Chondrocyte (in vitro differentiated cells): Measurements from ENCODE around the gene ADSS1. TPM values are rescaled to one million over a fixed set of nuclear protein-coding genes. Genes with fewer than 3 reads are reported as not detected.
A peak's percentile ranks its signal among the peaks of the same experiment; 100 is the strongest.

Source experiments
- DNase-seq: peaks from one replicate; pipeline ENCODE4 v3.0.0; 2021; ENCODE audit warnings: mixed read lengths, low spot score
- H3K27ac Mint-ChIP-seq: one replicate; pipeline ENCODE4 v1.8.0; 2021; ENCODE audit warnings: mild to moderate bottlenecking, moderate library complexity, mixed read lengths; ENCODE audit not compliant: unreplicated experiment
- H3K27me3 Mint-ChIP-seq: 2 replicates; pipeline ENCODE4 v1.8.0; 2021; ENCODE audit warnings: low read depth, mixed read lengths
- H3K36me3 Mint-ChIP-seq: 2 replicates; pipeline ENCODE4 v1.8.0; 2021; ENCODE audit warnings: low read depth, mixed read lengths
- H3K4me1 Mint-ChIP-seq: 2 replicates; pipeline ENCODE4 v1.8.0; 2021; ENCODE audit warnings: low read depth, mild to moderate bottlenecking, mixed read lengths
- H3K4me3 Mint-ChIP-seq: one replicate; pipeline ENCODE4 v1.8.0; 2021; ENCODE audit warnings: mild to moderate bottlenecking, moderate library complexity, mixed read lengths; ENCODE audit not compliant: unreplicated experiment
- H3K9me3 Mint-ChIP-seq: 2 replicates; pipeline ENCODE4 v1.8.0; 2021; ENCODE audit warnings: low read depth, mixed read lengths
- total RNA-seq: library from RNA; stranded (reverse); gene quantifications from 3 replicates; pipeline ENCODE4 v1.2.1, GENCODE V29; 2021
- TF ChIP-seq, protein P1 (sequence below): fragments of 200-600 bp; sonication (generic); IDR thresholded peaks from 2 replicates; pipeline ENCODE4 v1.5.0; 2021; ENCODE audit warnings: antibody characterized with exemption, mild to moderate bottlenecking, moderate library complexity

ADSS1 gene
- total RNA-seq, 1 donor from 2014 or later = 7.1 TPM

GRCh38 chr14:104729835-104730181 is 5.8 kb downstream of the ADSS1 start:
- H3K27ac Mint-ChIP-seq = no peak overlapping the region
- peaks cover 8% of the 10 kb centered on the region for H3K4me1 Mint-ChIP-seq
- peaks cover 3% of the 10 kb centered on the region for H3K27me3 Mint-ChIP-seq
- no peaks in the 10 kb centered on the region for H3K9me3 Mint-ChIP-seq
- H3K36me3 Mint-ChIP-seq = no peaks in the 10 kb centered on the region
- TF ChIP-seq, protein P1, sequence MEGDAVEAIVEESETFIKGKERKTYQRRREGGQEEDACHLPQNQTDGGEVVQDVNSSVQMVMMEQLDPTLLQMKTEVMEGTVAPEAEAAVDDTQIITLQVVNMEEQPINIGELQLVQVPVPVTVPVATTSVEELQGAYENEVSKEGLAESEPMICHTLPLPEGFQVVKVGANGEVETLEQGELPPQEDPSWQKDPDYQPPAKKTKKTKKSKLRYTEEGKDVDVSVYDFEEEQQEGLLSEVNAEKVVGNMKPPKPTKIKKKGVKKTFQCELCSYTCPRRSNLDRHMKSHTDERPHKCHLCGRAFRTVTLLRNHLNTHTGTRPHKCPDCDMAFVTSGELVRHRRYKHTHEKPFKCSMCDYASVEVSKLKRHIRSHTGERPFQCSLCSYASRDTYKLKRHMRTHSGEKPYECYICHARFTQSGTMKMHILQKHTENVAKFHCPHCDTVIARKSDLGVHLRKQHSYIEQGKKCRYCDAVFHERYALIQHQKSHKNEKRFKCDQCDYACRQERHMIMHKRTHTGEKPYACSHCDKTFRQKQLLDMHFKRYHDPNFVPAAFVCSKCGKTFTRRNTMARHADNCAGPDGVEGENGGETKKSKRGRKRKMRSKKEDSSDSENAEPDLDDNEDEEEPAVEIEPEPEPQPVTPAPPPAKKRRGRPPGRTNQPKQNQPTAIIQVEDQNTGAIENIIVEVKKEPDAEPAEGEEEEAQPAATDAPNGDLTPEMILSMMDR = no peak
- no peak for DNase-seq
- H3K4me3 Mint-ChIP-seq = no peak overlapping the region

GRCh38 chr14:104730487-104730886 is 6.5 kb downstream of the ADSS1 start:
- H3K27ac Mint-ChIP-seq = no peak overlapping the region
- H3K36me3 Mint-ChIP-seq = no peaks in the 10 kb centered on the region
- peaks cover 2% of the 10 kb centered on the region for H3K4me1 Mint-ChIP-seq
- peaks cover 3% of the 10 kb centered on the region for H3K27me3 Mint-ChIP-seq
- H3K4me3 Mint-ChIP-seq = no peak overlapping the region
- H3K9me3 Mint-ChIP-seq = no peaks in the 10 kb centered on the region
- no peak for DNase-seq
- TF ChIP-seq, protein P1 = no peak

DNA sequence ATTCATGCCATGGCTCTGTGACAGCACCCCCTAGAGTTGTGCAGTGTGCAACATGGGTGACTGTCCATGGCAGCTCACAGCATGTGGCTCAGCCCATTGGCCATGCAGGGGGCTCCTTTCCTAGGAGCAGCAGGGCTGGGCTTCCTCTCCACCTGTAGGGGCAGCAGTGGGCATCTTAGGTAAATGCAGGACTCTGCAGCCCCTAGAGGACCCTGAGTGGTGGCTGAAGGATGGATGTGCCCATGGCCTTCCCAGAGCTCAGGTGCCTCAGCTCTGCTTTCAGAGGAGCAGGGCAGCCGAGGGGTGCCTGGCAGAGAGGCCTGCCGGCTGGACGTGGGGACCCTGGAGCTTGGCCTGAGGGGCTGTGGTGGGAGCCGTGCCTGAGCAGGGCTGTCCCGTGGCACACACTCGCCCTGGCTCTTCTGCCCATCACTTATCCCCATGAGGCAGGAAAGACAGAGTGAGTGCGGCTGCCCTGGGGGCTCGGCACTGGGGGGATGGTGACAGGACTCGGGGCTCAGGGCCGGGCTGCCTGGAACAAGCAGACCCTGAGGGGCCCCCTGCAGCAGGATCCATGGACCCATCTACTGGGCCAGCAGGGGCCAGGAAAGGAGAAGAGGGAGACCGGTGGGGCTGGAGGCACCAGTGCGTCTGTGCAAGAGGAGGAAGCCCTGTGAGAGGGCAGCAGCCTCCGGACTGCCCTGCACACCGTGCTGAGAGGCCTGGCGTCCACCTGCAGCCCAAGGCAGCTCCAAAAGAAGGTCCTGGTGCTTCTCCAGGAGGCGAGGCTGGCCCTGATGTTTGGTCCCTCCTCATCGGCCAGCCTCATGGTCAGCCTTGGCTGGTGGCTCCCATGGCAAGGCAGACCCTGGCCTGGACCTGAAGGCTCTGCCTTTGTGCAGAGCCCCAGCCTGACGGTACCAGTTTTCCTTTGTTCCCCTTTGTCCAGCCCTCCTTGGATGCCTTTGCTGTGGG is 7.6 kb downstream of the ADSS1 start:
- TF ChIP-seq, protein P1 = peak; percentile 70
- Mint-ChIP-seq H3K36me3 (no peaks in the 10 kb centered on the region), H3K27ac (no peak overlapping the region), H3K4me1 (peaks cover 13% of the 10 kb centered on the region), H3K27me3 (peaks cover 3% of the 10 kb centered on the region), H3K4me3 (no peak overlapping the region), H3K9me3 (no peaks in the 10 kb centered on the region)
- no peak for DNase-seq

DNA sequence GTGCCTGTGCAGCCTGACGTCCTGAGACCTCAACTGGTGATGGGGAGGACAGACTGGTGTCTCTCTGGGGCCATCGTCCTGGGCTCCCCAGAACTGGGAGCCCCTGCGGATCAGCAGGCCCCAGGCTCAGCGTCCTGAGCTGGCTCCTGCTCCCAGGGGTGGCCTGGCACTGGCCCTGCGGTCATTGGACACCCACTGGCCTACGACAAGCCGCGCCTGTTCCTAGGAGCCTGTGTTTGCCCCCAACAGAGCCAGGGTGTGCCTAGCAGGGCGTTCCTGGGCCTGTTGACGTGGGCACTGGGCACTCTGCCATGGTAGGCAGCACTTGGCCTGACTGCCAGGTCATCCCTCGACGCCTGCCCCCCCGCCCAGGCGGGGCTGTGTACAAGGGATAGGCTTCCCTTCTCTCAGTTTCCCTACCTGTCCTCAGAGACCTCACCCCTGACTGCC is 8.4 kb downstream of the ADSS1 start:
- Mint-ChIP-seq H3K36me3 (no peaks in the 10 kb centered on the region), H3K4me3 (no peak overlapping the region), H3K9me3 (no peaks in the 10 kb centered on the region), H3K4me1 (peaks cover 17% of the 10 kb centered on the region), H3K27ac (no peak overlapping the region), H3K27me3 (peaks cover 3% of the 10 kb centered on the region)
- TF ChIP-seq, protein P1 = no peak
- DNase-seq = no peak

DNA sequence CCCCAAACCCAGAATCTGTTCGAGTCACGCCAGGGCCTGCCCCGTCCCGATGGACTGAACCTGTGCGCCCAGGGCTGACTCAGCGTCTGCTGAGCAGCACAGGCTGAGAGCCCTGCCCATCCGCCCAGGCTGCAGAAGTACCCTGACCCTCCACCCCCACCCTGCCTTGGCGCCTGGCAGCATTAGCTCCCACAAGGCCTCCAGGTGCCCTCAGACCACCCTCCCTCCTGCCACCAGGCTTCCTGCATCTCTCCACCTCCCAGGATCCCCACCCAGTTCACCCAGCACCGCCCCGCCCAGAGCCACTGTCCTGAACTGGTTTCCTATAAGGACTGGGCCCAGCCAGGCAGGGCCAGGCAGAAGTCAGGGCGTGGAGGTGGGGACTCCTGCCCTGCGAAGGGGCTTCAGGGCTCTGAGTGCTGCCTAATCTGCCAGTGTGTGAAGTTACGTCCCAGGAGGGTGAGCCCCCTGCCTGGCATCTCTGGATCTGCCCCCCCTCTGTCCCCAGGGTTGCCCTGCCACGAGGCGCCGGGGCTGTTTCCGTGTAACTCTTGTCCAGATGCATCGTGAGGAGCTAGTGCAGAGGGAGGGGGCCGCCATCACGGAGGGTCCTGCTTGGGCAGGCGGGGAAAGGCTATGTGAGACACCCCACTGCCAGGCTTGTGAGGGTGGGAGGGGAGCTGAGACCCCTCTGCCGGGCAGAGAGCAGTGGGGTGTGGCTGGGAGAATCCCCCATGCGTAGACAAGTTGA is 9.1 kb downstream of the ADSS1 start:
- Mint-ChIP-seq H3K36me3 (no peaks in the 10 kb centered on the region), H3K27ac (no peak overlapping the region), H3K27me3 (peaks cover 3% of the 10 kb centered on the region), H3K4me3 (no peak overlapping the region), H3K9me3 (no peaks in the 10 kb centered on the region), H3K4me1 (peaks cover 20% of the 10 kb centered on the region)
- DNase-seq = no peak
- TF ChIP-seq, protein P1 = no peak
